Activated T-cell treated with anti-CD3 and anti-CD28 coated beads, Interleukin-2, amount 50 U/mL, for 72 hours (primary cell): ENCODE data around the gene EVL. TPM values are rescaled to one million over a fixed set of nuclear protein-coding genes. Genes with fewer than 3 reads are reported as not detected.
"Not testable (repeated sequence)": the region's sequence is repeated elsewhere in the genome, so short reads cannot be mapped to it uniquely, and the experiment has no call there.

Experiments
- ATAC-seq, 2 donors: fragments of 150-1000 bp; cut with Tn5 transposase; replicated peaks in 1 of 2; 2 replicates each; pipeline ENCODE4 v1.10.0; 2021; ENCODE audit warnings: moderate library complexity in 2 of 2, mild to moderate bottlenecking in 1 of 2
- DNase-seq, 2 donors: peaks; one replicate each; pipeline ENCODE4 v3.0.0; 2021 to 2022; ENCODE audit warnings: mixed read lengths in 1 of 2
- H3K27ac Mint-ChIP-seq: one replicate; pipeline ENCODE4 v1.8.0; 2022; ENCODE audit warnings: mild to moderate bottlenecking, moderate library complexity, mixed read lengths
- H3K27me3 Mint-ChIP-seq: one replicate; pipeline ENCODE4 v1.8.0; 2022; ENCODE audit warnings: low read depth, mixed read lengths
- H3K36me3 Mint-ChIP-seq, 2 donors: one replicate each; pipeline ENCODE4 v1.8.0; 2022; ENCODE audit warnings: mixed read lengths in 2 of 2, mild to moderate bottlenecking in 1 of 2; ENCODE audit not compliant: insufficient read depth in 2 of 2
- H3K4me1 Mint-ChIP-seq: one replicate; pipeline ENCODE4 v1.8.0; 2022; ENCODE audit warnings: low read depth, mixed read lengths
- H3K4me3 Mint-ChIP-seq, 2 donors: one replicate each; pipeline ENCODE4 v1.8.0; 2022; ENCODE audit warnings: mild to moderate bottlenecking in 2 of 2, mixed read lengths in 2 of 2, moderate library complexity in 2 of 2
- H3K9me3 Mint-ChIP-seq, 2 donors: one replicate each; pipeline ENCODE4 v1.8.0; 2022; ENCODE audit warnings: mixed read lengths in 2 of 2
- total RNA-seq, 2 donors: library from RNA; stranded (reverse); gene quantifications; one replicate each; pipeline ENCODE4 v1.2.3, GENCODE V29; 2022

EVL gene
- total RNA-seq, 2 donors from 2014 or later = 279 to 343 TPM

- peak in 1 of 2 donors; percentile 51 for DNase-seq
- peaks cover 3 to 4% of the 10 kb centered on the region in 2 donors for H3K36me3 Mint-ChIP-seq
- H3K27me3 Mint-ChIP-seq = peaks cover 27% of the 10 kb centered on the region
- no peaks in the 10 kb centered on the region for H3K4me1 Mint-ChIP-seq
- ATAC-seq = peak; percentile 57 to 61
- no peak overlapping the region for H3K27ac Mint-ChIP-seq
- H3K4me3 Mint-ChIP-seq = peak overlapping the region; percentile 40 to 83
- H3K9me3 Mint-ChIP-seq = peaks cover 0 to 3% of the 10 kb centered on the region in 2 donors
These were observed 94.8 kb downstream of the EVL start for GRCh38 chr14:100159865-100160533.

DNA sequence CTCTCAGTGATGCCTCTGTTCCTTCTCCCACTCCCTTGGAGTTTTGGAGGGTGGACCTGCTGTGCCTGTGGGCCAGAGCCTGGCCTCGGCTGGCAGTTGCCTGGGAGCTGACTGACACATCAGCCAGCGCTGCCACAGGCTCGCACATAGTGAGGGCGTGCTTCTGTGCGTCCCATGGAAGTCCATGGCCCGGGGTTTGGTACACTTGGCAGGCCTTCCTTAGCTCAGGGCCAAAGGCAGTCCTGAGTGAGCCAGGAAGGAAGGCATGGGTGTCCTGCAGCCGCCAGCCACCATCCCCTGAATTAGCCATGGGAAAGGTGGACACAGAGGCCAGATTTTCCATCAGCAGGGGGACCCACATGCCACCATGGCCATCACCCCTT is 95.3 kb downstream of the EVL start:
- H3K36me3 Mint-ChIP-seq = no peaks in the 10 kb centered on the region
- peaks cover 27% of the 10 kb centered on the region for H3K27me3 Mint-ChIP-seq
- no peak for DNase-seq
- no peaks in the 10 kb centered on the region for H3K9me3 Mint-ChIP-seq
- H3K4me1 Mint-ChIP-seq = no peaks in the 10 kb centered on the region
- peak overlapping the region in 1 of 2 donors; percentile 83 for H3K4me3 Mint-ChIP-seq
- ATAC-seq = no peak
- H3K27ac Mint-ChIP-seq = no peak overlapping the region

DNA sequence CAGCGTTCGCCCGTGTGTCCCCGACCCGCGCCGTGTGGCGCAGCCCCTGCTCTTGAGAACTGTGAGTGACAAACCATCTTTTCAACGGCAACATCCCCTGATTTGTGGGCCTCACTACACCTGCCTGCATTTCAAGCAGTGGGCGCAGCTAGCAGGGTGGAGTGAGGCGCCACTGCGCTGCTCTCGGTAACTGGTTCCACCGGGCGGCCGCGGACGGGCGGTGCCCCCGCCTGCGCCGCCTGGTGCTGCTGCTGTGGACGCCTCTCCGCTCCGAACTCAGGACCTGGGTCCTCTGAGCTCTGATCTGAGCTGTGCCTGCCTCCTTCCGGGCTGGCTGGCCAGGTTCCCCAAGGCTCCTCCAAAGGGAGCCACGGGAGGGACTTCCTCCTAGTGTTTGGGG is 100.2 kb downstream of the EVL start:
- Mint-ChIP-seq H3K4me3 (peak overlapping the region in 1 of 2 donors; percentile 44), H3K36me3 (peaks cover 0 to 2% of the 10 kb centered on the region in 2 donors), H3K27ac (no peak overlapping the region), H3K27me3 (peaks cover 6% of the 10 kb centered on the region), H3K9me3 (peaks cover 0 to 1% of the 10 kb centered on the region in 2 donors), H3K4me1 (peaks cover 9% of the 10 kb centered on the region)
- ATAC-seq = no peak
- no peak for DNase-seq

DNA sequence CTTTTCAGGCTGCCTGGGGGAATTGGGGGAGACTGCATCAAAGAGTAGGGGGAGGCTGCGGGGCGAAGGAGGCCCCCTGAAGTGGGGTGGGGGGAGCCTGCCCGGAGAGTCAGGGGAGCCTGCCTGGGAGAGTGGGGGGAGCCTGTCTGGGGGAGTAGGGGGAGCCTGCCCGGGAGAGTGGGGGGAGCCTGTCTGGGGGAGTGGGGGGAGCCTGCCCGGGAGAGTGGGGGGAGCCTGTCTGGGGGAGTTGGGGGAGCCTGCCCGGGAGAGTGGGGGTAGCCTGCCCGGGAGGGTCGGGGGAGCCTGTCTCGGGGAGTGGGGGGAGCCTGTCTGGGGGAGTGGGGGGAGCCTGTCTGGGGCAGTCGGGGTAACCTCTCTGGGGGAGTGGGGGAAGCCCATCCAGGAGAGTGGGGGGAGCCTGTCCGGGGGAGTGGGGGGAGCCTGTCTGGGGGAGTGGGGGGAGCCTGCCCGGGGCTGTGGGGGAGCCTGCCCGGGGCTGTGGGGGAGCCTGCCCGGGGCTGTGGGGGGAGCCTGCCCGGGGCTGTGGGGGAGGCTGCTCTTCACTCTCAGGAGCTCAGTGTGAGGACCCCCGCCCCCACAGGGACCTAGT is 100.7 kb downstream of the EVL start:
- Mint-ChIP-seq H3K4me1 (peaks cover 9% of the 10 kb centered on the region), H3K27me3 (peaks cover under 1% of the 10 kb centered on the region), H3K4me3 (peak overlapping the region; percentile 91 to 92), H3K9me3 (peaks cover 0 to 1% of the 10 kb centered on the region in 2 donors), H3K27ac (no peak overlapping the region), H3K36me3 (peaks cover 0 to 2% of the 10 kb centered on the region in 2 donors)
- ATAC-seq = peak; percentile 16 to 23
- no peak for DNase-seq

GRCh38 chr14:100168506-100168905 is 103.3 kb downstream of the EVL start:
- no peak overlapping the region for H3K27ac Mint-ChIP-seq
- peaks cover 0 to 1% of the 10 kb centered on the region in 2 donors for H3K9me3 Mint-ChIP-seq
- peaks cover 0 to 2% of the 10 kb centered on the region in 2 donors for H3K36me3 Mint-ChIP-seq
- peaks cover 9% of the 10 kb centered on the region for H3K4me1 Mint-ChIP-seq
- DNase-seq (no peak), ATAC-seq (no peak)
- no peak overlapping the region for H3K4me3 Mint-ChIP-seq
- peaks cover 4% of the 10 kb centered on the region for H3K27me3 Mint-ChIP-seq

GRCh38 chr14:100170880-100171279 is 105.7 kb downstream of the EVL start:
- Mint-ChIP-seq H3K9me3 (peaks cover 0 to 1% of the 10 kb centered on the region in 2 donors), H3K4me3 (no peak overlapping the region), H3K27ac (no peak overlapping the region), H3K4me1 (peaks cover 9% of the 10 kb centered on the region), H3K36me3 (peaks cover 0 to 2% of the 10 kb centered on the region in 2 donors), H3K27me3 (peaks cover 5% of the 10 kb centered on the region)
- no peak for ATAC-seq
- no peak for DNase-seq

DNA sequence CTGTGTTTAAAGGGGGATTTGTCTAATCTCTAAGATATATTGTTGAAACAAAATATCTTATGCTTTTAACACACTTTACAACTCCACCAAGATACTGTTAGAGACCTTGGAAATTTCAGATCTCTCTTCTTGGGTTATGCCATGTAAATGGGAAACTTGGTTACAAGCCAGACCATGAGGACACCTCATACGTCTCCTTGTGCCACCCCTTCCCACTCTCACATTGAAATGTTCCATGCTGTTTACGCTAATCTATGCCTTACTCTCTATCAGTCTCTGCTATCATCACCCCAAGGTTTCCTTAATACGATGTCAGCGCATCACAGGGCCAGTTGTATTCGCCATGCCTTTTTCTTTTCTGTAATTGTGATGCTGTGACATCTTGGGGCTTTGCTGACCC is 107.6 kb downstream of the EVL start:
- H3K36me3 Mint-ChIP-seq = no peaks in the 10 kb centered on the region
- H3K27ac Mint-ChIP-seq = no peak overlapping the region
- peaks cover 5% of the 10 kb centered on the region for H3K27me3 Mint-ChIP-seq
- no peaks in the 10 kb centered on the region for H3K9me3 Mint-ChIP-seq
- DNase-seq (no peak), ATAC-seq (no peak)
- no peak overlapping the region for H3K4me3 Mint-ChIP-seq
- H3K4me1 Mint-ChIP-seq = no peaks in the 10 kb centered on the region

GRCh38 chr14:100173353-100173752 is 108.1 kb downstream of the EVL start:
- no peaks in the 10 kb centered on the region for H3K9me3 Mint-ChIP-seq
- no peaks in the 10 kb centered on the region for H3K36me3 Mint-ChIP-seq
- no peak for DNase-seq
- H3K4me1 Mint-ChIP-seq = no peaks in the 10 kb centered on the region
- no peak overlapping the region for H3K4me3 Mint-ChIP-seq
- peaks cover 5% of the 10 kb centered on the region for H3K27me3 Mint-ChIP-seq
- no peak overlapping the region for H3K27ac Mint-ChIP-seq
- no peak for ATAC-seq

DNA sequence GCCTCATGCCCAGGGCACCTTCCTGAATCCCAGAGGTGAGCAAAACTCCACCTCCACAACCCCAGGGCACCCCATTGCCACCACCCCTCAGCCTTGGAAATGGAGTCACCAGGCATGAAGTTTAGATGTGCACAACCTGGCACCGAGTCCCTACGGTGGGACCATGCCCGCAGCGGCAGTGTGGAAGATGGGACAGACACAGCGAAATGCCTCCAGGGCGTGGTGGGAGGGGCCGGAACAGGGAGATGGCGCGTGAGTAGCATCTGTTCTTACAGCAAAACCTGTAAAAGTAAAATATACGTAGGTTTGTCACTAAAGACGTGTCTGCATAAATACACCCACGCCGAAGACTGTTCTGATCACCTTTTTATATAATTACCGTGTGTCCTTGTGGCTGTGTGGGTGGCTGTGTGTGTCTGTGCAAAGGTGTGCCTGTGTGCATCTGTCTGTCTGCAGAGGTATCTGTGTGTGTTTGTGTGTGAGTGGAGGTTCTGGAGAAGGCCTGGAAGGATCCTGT is 111.6 kb downstream of the EVL start:
- Mint-ChIP-seq H3K4me1 (no peaks in the 10 kb centered on the region), H3K27me3 (peaks cover 5% of the 10 kb centered on the region), H3K27ac (no peak overlapping the region), H3K4me3 (no peak overlapping the region), H3K36me3 (no peaks in the 10 kb centered on the region), H3K9me3 (no peaks in the 10 kb centered on the region)
- ATAC-seq = no peak
- DNase-seq = no peak

DNA sequence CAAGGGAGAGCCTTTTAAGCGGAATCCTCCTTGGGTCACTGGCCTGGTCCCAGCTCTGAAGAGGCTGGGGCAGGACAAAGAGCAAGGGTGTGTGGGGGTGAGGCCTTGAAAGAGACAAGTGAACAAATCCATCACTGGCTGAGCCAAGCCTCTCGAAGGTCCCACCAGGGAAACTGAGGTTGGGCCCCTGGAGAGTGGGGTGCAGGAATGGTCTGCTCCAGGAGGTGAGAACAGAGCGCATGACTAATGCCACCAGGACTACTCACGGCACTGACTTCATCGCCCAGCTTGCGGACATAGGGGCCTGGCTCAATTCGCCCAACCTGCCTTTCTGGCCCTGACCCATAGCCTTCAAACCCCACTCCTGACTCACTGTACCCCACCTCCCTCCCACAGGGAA is 113.5 kb downstream of the EVL start:
- no peak for DNase-seq
- Mint-ChIP-seq H3K27me3 (no peaks in the 10 kb centered on the region), H3K9me3 (no peaks in the 10 kb centered on the region), H3K27ac (no peak overlapping the region), H3K4me1 (no peaks in the 10 kb centered on the region), H3K4me3 (no peak overlapping the region), H3K36me3 (no peaks in the 10 kb centered on the region)
- no peak for ATAC-seq

DNA sequence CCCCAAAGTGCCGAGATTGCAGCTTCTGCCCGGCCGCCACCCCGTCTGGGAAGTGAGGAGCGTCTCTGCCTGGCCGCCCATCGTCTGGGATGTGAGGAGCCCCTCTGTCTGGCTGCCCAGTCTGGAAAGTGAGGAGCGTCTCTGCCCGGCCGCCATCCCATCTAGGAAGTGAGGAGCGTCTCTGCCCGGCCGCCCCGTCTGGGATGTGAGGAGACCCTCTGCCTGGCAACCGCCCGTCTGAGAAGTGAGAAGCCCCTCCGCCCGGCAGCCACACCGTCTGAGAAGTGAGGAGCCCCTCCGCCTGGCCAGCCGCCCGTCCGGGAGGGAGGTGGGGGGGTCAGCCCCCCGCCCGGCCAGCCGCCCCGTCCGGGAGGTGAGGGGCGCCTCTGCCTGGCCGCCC is 115.4 kb downstream of the EVL start:
- ATAC-seq, H3K27ac Mint-ChIP-seq, DNase-seq, H3K27me3 Mint-ChIP-seq, H3K36me3 Mint-ChIP-seq, H3K4me3 Mint-ChIP-seq, H3K9me3 Mint-ChIP-seq, H3K4me1 Mint-ChIP-seq: not testable (repeated sequence)

DNA sequence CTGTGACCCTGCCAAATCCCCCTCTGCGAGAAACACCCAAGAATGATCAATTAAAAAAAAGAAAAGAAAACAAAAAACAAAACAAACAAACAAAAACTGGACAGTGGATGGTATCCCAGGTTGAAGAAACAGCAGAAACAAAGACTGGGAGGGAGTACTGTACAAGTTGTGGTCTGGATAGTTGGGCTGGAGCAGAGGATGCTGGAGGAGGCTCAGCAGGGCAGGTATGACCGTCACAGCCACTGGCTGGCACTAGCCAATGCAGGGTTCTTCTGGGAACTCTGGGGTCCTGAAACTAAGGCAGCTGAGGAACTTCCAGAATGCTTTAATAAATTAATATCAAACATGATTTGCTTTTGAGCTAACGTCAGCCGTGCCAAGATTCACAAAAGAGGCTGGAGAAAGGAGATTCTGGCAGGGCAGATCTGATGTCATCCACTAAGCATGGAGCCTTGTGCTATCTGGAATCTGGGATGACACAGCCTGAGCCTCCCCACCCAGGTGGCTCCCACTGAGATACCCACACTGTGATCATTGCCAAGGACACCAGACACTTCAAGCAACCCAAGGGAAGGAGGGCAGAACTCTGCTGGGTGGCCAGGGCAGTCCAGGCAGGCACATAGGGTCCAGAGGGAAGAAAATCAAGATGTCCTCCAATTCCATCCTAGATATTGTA is 116.8 kb downstream of the EVL start:
- not testable (repeated sequence) for ATAC-seq, H3K9me3 Mint-ChIP-seq, H3K4me3 Mint-ChIP-seq, DNase-seq, H3K4me1 Mint-ChIP-seq, H3K36me3 Mint-ChIP-seq, H3K27ac Mint-ChIP-seq, H3K27me3 Mint-ChIP-seq

DNA sequence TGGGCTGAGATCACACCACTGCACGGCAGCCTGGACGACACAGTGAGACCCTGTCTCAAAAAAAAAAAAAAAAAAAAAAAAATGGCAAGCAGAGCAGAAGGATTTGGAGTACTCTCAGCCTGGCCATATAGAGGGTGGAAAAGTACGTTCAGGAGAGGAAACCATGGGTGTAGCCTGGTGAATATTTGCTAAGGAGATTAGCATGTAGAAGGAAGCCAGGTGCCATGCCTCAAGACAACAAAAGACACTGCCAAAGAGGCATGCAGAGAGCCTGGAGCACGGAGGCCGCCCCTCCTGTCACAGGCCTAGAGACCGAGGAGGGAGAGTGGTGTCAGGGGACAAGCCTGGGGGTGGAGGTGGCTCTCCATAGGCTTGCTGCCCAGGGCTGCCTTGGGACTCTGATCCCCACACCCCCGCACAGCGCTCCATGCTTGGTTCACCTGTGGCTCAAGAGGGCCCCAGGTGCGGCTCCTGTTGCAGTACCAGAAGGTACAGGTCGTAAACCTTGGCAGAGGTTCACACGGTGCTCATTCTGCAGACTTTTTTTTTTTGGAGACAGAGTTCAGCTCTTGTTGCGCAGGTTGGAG is 122.1 kb downstream of the EVL start:
- ATAC-seq (no peak), DNase-seq (no peak)
- Mint-ChIP-seq H3K27me3 (no peaks in the 10 kb centered on the region), H3K4me1 (peaks cover 2% of the 10 kb centered on the region), H3K36me3 (no peaks in the 10 kb centered on the region), H3K9me3 (no peaks in the 10 kb centered on the region), H3K27ac (no peak overlapping the region), H3K4me3 (no peak overlapping the region)
